ENCODE data around the gene MERTK.
"Not testable (repeated sequence)": the region's sequence is repeated elsewhere in the genome, so short reads cannot be mapped to it uniquely, and the experiment has no call there.

The MERTK gene

DNA sequence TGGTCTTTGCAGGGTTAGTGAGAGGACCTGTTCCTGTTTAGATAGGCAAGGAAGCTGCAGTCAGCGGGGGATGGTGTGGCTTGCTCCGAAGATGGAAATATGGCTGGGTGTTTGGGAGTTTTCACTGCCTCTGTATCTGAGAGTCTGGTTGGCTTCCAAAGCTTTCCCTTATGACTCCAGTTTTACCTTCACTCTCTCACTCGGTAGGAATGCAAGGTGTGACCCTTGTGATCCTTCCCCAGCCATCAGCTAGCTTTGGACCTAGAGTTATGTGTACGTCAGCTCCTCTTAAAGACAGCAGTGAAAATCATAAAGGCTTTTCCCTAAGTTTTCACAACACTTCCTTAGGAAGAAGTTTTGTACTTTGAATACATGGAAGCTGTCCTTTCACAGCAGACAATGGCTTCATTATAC lies 121.2 kb downstream of the MERTK start:
- DNase-seq, result no peak

DNA sequence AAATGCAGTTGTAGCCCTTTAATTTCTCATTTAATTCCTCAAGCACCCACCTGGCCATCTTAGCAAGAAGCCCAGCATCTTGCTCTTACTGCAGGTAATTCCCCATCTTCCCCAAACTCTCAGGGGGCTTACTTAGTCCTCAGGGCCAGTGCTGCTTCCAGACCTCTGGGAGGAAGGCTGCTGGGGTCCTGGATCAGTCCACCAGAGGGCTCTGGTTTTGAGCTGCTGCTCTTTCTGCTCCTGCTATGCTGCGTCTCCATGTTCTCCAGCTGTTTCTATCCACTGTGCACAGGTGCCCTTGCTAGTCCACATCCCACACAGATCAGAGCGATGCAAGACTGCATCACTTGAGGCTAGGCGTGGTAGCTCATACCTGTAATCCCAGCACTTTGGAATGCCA lies 122.2 kb downstream of the MERTK start:
- no peak for DNase-seq

- DNase-seq, result no peak
These were observed 122.9 kb downstream of the MERTK start for GRCh38 chr2:112021290-112021689.

GRCh38 chr2:112021781-112022231 lies 123.4 kb downstream of the MERTK start:
- peak; percentile 23 to 35 for DNase-seq

DNA sequence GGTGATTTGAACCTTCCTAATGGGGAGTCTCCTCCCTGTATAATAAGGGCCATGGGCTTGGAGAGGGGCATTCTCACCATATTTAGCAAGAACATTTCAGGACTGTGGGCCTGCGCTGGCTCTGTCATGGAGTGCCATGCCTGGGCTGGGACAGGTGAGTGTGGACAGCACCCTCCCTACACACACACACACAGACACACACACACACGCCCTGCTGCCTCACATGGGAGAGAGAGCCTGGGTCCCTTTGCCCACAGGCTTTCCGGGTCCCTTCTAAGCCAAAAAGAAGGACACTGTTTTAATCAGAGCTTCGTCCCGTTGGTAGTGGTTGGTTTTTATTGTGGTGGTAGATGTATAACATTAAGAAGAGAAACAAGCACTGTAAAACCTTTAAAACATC lies 125.3 kb downstream of the MERTK start:
- DNase-seq, result no peak

DNA sequence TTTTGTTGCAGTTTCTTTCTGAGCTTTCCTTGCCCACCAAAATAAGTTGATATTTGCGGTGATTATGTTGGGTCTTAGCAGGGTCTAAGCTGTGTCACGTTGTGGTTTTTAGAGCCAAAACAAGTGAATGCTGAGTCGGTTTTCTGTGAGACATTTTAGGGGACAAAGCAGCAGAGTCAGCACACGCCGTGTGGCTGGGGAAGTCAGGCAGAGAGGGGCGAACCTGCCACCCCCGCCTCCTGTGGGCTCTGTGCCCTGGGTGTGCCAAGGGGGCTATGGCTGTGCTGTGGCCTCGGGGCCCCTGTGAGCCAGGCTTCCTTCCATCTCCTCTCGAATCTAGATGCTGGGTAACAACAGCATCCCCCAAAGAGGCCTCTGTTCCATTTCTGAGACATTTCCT lies 125.8 kb downstream of the MERTK start:
- DNase-seq, result no peak

GRCh38 chr2:112024896-112025491 lies 126.6 kb downstream of the MERTK start:
- no peak for DNase-seq

- DNase-seq, result no peak
These were observed 128.1 kb downstream of the MERTK start for GRCh38 chr2:112026509-112026908.

- DNase-seq, result no peak
These were observed 129.4 kb downstream of the MERTK start for GRCh38 chr2:112027767-112028166.

DNA sequence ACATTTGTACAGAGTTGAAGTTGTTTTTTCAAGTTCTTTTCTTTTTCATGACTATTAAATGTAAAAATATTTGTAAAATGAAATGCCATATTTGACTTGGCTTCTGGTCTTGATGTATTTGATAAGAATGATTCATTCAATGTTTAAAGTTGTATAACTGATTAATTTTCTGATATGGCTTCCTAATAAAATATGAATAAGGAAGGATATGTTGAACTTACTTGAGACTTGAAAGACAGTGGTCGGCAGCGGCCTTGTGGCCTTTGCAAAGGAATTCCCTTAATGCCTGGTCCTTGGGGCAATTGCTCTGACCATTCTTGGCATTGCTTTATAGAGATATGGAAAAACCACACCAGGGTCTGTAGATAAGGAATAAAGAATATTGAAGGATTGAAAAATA lies 130.8 kb downstream of the MERTK start:
- DNase-seq, result no peak

GRCh38 chr2:112031473-112032223 lies 133.2 kb downstream of the MERTK start:
- peak; percentile 52 to 56 for DNase-seq

DNA sequence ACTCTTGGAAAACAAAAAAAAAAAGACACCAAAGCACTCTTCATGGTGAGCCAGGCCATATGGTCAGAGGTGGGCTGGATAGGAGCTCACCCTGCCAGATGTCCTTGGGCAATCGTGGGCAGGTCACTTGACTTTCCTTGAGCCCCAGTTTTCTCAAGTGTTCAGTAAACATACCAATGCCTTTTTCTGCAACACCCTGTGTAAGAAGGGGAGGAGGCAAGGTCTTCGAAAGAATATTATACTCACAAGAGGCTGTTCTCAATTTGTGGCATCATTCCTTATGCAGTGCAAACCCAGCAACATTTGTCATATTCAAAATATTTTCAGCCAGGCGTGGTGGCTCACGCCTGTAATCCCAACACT lies 133.8 kb downstream of the MERTK start:
- DNase-seq, result peak; percentile 57

DNA sequence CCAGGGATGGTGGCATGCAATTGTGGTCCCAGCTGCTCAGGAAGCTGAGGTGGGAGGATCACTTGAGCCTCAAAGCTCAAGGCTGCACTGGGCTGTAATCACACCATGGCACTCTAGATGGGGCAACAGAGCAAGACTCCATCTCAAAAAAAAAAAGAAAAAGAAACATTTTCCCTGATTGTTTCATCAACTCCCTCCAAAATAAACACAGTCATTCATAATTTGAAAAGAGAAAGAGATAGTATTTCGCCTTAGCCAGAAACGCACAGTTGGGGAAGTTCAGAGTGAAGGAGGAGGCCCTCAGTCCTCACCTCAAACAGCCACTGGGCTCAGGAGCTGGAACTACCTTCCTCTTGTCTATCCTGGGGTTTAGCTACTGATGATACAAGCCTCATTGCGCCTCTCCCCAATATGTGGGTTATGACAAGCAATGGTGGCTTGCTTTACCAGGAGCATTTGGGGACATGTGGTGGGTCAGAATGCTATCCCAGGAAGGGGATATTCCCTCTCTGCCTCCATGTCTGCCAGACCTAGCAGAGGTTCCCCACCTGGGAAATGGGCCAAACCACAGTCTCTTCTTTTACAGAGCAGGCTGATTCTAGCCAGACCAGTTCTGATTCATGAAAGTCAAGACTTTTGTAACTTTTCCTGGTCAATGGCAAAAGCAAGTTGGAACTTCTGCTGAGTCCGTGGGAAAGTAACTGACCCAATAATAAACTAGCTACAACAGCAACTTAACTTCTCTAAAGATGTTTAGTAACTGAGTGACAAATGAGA lies 134.5 kb downstream of the MERTK start:
- peak; percentile 91 to 95 for DNase-seq

GRCh38 chr2:112033600-112033999 lies 135.2 kb downstream of the MERTK start:
- DNase-seq, result peak; percentile 89 to 94

DNA sequence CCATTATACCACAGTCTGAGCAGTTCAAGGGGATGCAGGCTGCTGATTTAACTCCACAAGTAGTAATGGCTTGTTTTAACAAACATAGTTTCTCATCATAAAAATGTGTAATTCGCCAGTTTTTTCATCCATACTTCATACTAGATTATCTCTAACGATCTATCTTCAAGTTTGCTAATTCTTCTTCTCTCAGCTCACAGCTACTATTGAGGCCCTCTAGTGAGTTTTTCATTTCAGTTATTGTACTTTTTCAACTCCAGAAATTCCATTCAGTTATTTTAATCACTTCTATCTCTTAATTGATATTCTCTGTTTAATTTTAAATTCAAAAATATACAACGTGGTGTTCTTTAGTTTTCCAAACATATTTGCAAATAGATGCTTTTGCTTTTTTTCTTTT lies 136.5 kb downstream of the MERTK start:
- no peak for DNase-seq

- DNase-seq, result no peak
These were observed 137.4 kb downstream of the MERTK start for GRCh38 chr2:112035786-112036185.

DNA sequence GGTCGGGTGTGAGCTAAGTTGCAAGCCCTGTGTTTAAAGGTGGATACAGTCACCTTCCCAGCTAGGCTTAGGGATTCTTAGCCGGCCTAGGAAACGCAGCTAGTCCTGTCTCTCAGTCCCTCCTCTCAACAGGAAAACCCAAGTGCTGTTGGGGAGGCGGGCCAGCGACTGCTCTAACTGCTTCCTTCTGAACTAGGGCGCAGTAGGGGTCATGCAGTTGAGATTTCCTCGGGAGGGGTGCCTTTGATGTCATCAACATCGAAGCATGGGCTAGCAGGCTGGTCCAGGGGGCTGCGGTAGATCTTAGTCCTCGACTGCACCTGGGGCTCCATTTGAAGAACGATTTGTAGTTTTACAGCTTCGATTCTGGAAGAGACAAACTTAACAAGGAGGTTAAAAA lies 141.1 kb downstream of the MERTK start:
- DNase-seq, result not testable (repeated sequence)

DNA sequence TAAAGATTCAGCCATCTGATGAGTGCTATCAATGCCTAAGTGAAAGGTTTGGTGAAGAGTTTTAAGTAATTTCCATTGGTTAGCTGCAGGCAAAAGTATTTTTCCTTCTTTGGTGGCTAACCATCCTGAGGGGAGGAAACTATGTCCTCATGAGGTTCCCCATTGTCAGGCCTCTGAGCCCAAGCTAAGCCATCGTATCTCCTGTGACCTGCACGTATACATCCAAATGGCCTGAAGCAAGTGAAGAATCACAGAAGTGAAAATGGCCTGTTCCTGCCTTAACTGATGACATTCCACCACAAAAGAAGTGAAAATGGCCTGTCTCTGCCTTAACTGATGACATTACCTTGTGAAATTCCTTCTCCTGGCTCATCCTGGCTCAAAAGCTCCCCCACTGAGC lies 141.7 kb downstream of the MERTK start:
- DNase-seq, result not testable (repeated sequence)

GRCh38 chr2:112041460-112041859 lies 143.1 kb downstream of the MERTK start:
- DNase-seq, result not testable (repeated sequence)

GRCh38 chr2:112045446-112046014 lies 147.1 kb downstream of the MERTK start:
- no peak for DNase-seq

DNA sequence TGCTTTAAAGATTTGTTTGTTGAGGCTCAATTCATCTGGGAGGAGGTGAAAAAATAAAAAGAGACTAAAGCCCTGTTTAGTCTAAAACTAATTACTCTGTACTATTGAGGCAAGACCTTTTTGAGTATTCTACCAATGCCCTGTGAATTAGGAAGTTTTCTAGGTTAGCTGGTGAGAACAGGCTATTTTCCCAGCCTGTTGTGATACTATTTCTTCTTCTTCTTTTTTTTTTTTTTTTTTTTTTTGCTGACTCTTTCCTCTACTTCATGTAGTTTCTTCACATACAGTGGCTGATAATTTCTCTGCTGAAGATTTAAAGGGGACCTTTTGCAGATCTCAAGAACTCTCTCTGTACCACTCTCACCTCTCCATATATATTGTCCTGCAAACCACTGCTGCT lies 147.8 kb downstream of the MERTK start:
- peak; percentile 12 to 52 for DNase-seq

DNA sequence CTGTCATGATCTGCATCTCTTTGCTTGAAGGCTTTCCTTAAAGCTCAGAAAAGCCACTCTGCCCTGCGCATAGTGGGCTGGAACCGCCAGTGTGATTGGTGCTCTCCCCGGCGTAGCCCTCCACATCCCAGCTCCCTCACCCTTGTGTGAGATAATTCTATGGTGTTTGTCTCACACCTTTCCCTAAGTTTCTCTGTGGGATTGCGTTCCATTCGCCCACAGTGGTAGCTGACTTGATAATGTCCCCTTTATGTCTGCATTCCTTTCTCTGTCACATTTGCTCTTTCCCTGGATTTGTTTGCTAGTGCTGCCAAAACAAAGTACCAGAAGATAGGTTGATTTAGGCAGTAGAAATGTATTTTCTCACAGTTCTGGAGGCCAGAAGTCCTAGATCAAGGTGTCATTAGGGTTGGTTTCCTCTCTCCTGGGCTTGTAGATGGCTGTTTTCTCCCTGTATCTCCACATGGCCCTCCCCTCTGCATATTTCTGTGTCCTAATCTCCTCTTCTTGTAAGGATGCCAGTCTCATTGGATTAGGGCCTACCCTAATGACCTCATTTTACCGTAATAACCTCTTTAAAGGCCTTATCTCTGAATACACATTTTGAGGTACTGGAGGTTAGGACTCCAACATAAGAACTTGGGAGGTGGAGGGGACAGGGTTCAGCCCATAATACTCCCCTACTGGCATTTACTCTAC lies 149.3 kb downstream of the MERTK start:
- no peak for DNase-seq

GRCh38 chr2:112048236-112048592 lies 149.8 kb downstream of the MERTK start:
- DNase-seq, result no peak
